Adipose tissue (tissue), 3 donors: ENCODE data around the gene MAX. TPM values are rescaled to one million over a fixed set of nuclear protein-coding genes. Genes with fewer than 3 reads are reported as not detected.
"Not testable (repeated sequence)": the region's sequence is repeated elsewhere in the genome, so short reads cannot be mapped to it uniquely, and the experiment has no call there.

ENCODE experiments used
- H3K27ac ChIP-seq: one replicate; pipeline ENCODE4 v1.5.1; 2013; ENCODE audit warnings: low read depth, low read length
- WGBS, 3 donors: extraction: QIAGEN DNeasy Blood & Tissue Kit; methylation state at CpG; one replicate each; pipeline ENCODE4 v1.1.7; 2013; 5-methylcytosine and 5-hydroxymethylcytosine counted together
- polyA plus RNA-seq, 3 donors: library from polyadenylated mRNA; stranded (reverse); fragments of 200-250 nt; gene quantifications; one replicate each; pipeline ENCODE4 v1.2.3, GENCODE V29; 2013
- donor health status: healthy with polysubstance abuse.
- donor health status: Bipolar disorder and iron deficiency.
- donor health status: healthy.

The MAX gene
- polyA plus RNA-seq, 3 donors: 15.1 to 71.4 (median 35.3) TPM

GRCh38 chr14:65107200-65107599 lies 4.9 kb upstream of the MAX start:
- 62 to 85% (median 78%) methylated on average over 1 of the region's 1 CpG for WGBS, 3 donors
- H3K27ac ChIP-seq: no peak overlapping the region

- no peak overlapping the region for H3K27ac ChIP-seq
- WGBS, 3 donors: 37 to 63% (median 39%) methylated on average over 1 of the region's 1 CpG
Observed at GRCh38 chr14:65106736-65107135, 4.4 kb upstream of the MAX start.

- 93 to 96% (median 95%) methylated on average over 4 of the region's 4 CpGs for WGBS, 3 donors
- H3K27ac ChIP-seq: no peak overlapping the region
Observed at GRCh38 chr14:65106316-65106715, 4.0 kb upstream of the MAX start.

GRCh38 chr14:65104791-65105190 lies 2.5 kb upstream of the MAX start:
- WGBS, 3 donors: 93 to 96% (median 95%) methylated on average over 3 of the region's 3 CpGs
- H3K27ac ChIP-seq: no peak overlapping the region

- H3K27ac ChIP-seq: no peak overlapping the region
- 3 to 8% (median 8%) methylated on average over 22 of the region's 22 CpGs for WGBS, 3 donors
Observed at GRCh38 chr14:65103150-65103760, 938 bp upstream of the MAX start.

- 0 to 1% (median 0%) methylated on average over 27 to 66 of the region's 66 CpGs for WGBS, 3 donors
- H3K27ac ChIP-seq: peak overlapping the region; percentile 80
Observed at GRCh38 chr14:65101631-65102440, 481 bp downstream of the MAX start.

- WGBS, 3 donors: 10 to 33% (median 21%) methylated on average over 6 of the region's 6 CpGs
Observed at GRCh38 chr14:65100922-65101541, 1.3 kb downstream of the MAX start.

GRCh38 chr14:65098586-65098985 lies 3.7 kb downstream of the MAX start:
- 3 to 44% (median 4%) methylated on average over 2 of the region's 2 CpGs for WGBS, 3 donors
- H3K27ac ChIP-seq: no peak overlapping the region

More at GRCh38 chr14:65100922-65101541, 1.3 kb downstream of the MAX start:
- no peak overlapping the region for H3K27ac ChIP-seq

GRCh38 chr14:65096323-65097089 lies 5.8 kb downstream of the MAX start:
- no peak overlapping the region for H3K27ac ChIP-seq
- WGBS, 3 donors: 57 to 63% (median 61%) methylated on average over 6 of the region's 6 CpGs

- 35 to 37% (median 37%) methylated on average over 3 of the region's 3 CpGs for WGBS, 3 donors
- no peak overlapping the region for H3K27ac ChIP-seq
Observed at GRCh38 chr14:65095633-65096205, 6.6 kb downstream of the MAX start.

GRCh38 chr14:65092349-65092748 lies 10.0 kb downstream of the MAX start:
- no peak overlapping the region for H3K27ac ChIP-seq
- 78 to 95% (median 86%) methylated on average over 2 of the region's 2 CpGs for WGBS, 3 donors

GRCh38 chr14:65087835-65088234 lies 14.5 kb downstream of the MAX start:
- H3K27ac ChIP-seq: not testable (repeated sequence)
- 88 to 99% (median 97%) methylated on average over 8 of the region's 8 CpGs for WGBS, 3 donors

GRCh38 chr14:65086686-65087085 lies 15.6 kb downstream of the MAX start:
- WGBS, 3 donors: 93 to 97% (median 96%) methylated on average over 4 of the region's 4 CpGs
- H3K27ac ChIP-seq: not testable (repeated sequence)

- H3K27ac ChIP-seq: no peak overlapping the region
- 79 to 93% (median 89%) methylated on average over 6 of the region's 6 CpGs for WGBS, 3 donors
Observed at GRCh38 chr14:65084554-65085505, 17.5 kb downstream of the MAX start.

- 67 to 81% (median 70%) methylated on average over 2 of the region's 2 CpGs for WGBS, 3 donors
- no peak overlapping the region for H3K27ac ChIP-seq
Observed at GRCh38 chr14:65082930-65083329, 19.4 kb downstream of the MAX start.

- WGBS, 3 donors: 36 to 65% (median 41%) methylated on average over 2 of the region's 2 CpGs
- H3K27ac ChIP-seq: no peak overlapping the region
Observed at GRCh38 chr14:65080960-65081747, 21.2 kb downstream of the MAX start.

GRCh38 chr14:65079768-65080167 lies 22.5 kb downstream of the MAX start:
- 84 to 87% (median 85%) methylated on average over 5 of the region's 5 CpGs for WGBS, 3 donors
- no peak overlapping the region for H3K27ac ChIP-seq
